ENCODE results near the gene NEUROD2. TPM values are rescaled to one million over a fixed set of nuclear protein-coding genes. Genes with fewer than 3 reads are reported as not detected.
A peak's percentile ranks its signal among the peaks of the same experiment; 100 is the strongest.

Gene NEUROD2
- total RNA-seq, 1 experiment from 2014 or later, result not detected

GRCh38 chr17:39627712-39628516, 20.2 kb upstream of the NEUROD2 start:
- H3K27me3 ChIP-seq, result peaks cover 15% of the 10 kb centered on the region; the same call in 1 of the 2 replicates

DNA sequence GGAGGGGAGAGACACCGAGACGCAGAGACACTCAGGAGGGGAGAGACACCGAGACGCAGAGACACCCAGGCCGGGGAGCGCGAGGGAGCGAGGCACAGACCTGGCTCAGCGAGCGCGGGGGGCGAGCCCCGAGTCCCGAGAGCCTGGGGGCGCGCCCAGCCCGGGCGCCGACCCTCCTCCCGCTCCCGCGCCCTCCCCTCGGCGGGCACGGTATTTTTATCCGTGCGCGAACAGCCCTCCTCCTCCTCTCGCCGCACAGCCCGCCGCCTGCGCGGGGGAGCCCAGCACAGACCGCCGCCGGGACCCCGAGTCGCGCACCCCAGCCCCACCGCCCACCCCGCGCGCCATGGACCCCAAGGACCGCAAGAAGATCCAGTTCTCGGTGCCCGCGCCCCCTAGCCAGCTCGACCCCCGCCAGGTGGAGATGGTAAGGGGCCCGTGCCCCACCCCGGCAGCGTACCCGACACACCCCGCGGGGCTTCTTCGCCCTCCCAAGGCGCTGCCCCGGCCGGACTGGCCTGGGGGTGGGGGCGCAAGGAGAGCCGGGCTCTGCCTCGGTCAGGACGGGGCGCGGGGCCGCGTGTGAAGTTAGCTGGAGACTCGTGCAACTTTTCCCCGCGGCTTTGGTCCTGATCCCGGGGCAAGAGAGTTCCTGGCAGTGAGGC, 19.5 kb upstream of the NEUROD2 start:
- Histone ChIP-seq H3K4me1 (peaks cover 3% of the 10 kb centered on the region; the same call in 1 of the 2 replicates), H3K36me3 (no peaks in the 10 kb centered on the region), H3K9me3 (replicated peaks) (no peaks in the 10 kb centered on the region), H3K27me3 (peaks cover 15% of the 10 kb centered on the region; the same call in 1 of the 2 replicates), H3K27ac (no peak overlapping the region), H3K4me3 (no peak overlapping the region)
- DNase-seq, result no peak

More at GRCh38 chr17:39627712-39628516, 20.2 kb upstream of the NEUROD2 start:
- no peaks in the 10 kb centered on the region for H3K36me3 ChIP-seq
- no peak overlapping the region for H3K27ac ChIP-seq
- no peak for DNase-seq
- H3K4me3 ChIP-seq, result no peak overlapping the region
- H3K4me1 ChIP-seq, result no peaks in the 10 kb centered on the region
- no peaks in the 10 kb centered on the region for H3K9me3 ChIP-seq (replicated peaks)

GRCh38 chr17:39626171-39627046, 18.7 kb upstream of the NEUROD2 start, which contains the start of gene PPP1R1B:
Gene PPP1R1B, plus strand, starts transcription at chr17:39626952. Its CDS starts 441 bp downstream, at chr17:39627393.
- H3K4me3 ChIP-seq, result no peak within 1 kb of the TSS
- peaks cover 13% of the 10 kb centered on the region; the same call in 1 of the 2 replicates for H3K27me3 ChIP-seq
- peaks cover 6% of the 10 kb centered on the region; the same call in 1 of the 2 replicates for H3K4me1 ChIP-seq

DNA sequence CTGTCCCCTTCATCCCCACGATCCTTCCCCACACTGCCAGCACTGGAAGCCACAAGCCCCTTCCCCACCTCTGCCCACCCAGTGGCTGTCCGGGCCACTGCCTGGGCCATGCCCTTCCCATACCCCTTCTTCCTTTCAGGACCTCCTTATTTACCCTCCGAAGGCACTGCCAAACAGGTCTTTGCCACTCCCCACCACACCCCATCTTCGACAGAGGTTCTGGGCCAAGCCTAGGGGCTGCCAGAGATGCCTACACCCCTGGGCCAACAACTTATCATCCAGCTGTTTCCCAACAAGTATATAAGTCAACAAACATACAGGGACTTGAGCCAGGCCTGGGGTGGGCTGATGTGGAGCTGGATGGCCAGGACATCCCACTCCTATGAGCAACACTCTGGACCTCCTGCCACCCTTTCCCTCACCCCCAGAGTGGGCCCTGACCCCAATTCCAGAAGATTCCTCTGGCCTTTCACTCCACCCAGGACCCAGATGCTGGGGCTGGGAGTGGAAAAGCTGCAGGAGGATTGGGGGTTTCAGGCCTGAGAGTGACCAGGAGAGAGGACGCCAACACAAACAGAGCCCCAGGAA, 17.6 kb upstream of the NEUROD2 start:
- Histone ChIP-seq H3K9me3 (replicated peaks) (no peaks in the 10 kb centered on the region), H3K4me1 (peaks cover 9% of the 10 kb centered on the region; the same call in 1 of the 2 replicates), H3K4me3 (no peak overlapping the region), H3K27me3 (peaks cover 13% of the 10 kb centered on the region; the same call in 1 of the 2 replicates), H3K36me3 (no peaks in the 10 kb centered on the region), H3K27ac (no peak overlapping the region)
- no peak for DNase-seq

More at GRCh38 chr17:39626171-39627046, 18.7 kb upstream of the NEUROD2 start, which contains the start of gene PPP1R1B:
- Histone ChIP-seq H3K36me3 (no peaks in the 10 kb centered on the region), H3K9me3 (replicated peaks) (no peaks in the 10 kb centered on the region), H3K27ac (no peak within 1 kb of the TSS)
- no peak for DNase-seq

DNA sequence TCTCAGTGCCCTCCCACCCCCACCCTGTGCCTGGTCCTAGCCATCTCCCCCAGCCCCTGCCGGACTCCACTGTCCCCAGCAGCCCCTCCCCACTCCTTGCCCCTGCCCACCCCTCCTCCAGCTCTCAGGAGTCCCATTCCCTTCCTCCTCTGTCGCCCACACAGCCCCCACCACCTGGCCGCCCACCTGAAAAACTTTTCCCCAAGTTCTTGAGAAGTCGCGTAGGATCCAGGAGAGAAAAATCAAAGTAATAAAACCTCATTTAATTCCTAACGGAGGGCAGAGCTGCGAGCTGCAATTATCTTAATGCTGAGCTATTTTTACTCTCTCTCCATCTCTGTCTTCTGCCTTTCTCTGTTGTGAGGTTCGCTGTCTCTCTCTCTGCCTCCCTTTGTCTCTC, 16.6 kb upstream of the NEUROD2 start:
- no peak for DNase-seq
- Histone ChIP-seq H3K27me3 (peaks cover 16% of the 10 kb centered on the region; the same call in 1 of the 2 replicates), H3K36me3 (no peaks in the 10 kb centered on the region), H3K27ac (no peak overlapping the region), H3K4me3 (no peak overlapping the region), H3K9me3 (replicated peaks) (no peaks in the 10 kb centered on the region), H3K4me1 (peaks cover 9% of the 10 kb centered on the region; the same call in 1 of the 2 replicates)

DNA sequence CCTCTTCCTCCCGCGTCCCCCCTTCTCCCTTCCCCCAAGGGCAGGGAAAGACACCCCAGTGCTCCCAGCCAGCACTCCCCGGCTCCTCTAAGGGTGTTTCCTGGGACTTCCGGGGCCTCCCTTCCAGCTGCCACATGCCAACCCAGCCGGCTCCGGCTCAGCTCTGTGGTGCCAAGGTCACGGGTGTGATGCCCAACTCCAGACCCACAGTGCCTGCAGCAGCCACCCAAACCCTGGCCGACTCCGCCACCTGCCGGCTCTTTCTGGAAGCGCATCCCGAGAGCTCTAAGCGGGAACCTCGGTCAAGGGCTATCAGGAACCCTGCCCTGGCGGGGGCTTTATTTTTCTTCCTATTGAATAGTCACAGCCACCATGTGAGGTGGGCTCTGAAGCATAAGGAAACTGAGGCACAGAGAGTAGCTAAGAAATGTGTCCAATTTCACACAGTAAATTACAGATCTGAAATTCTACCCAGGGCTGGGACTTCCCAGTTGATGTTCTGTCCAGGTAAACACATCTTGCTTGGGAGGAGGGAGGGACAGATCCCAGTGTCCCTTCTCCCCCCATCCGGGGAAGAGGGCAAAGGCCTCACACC, 15.7 kb upstream of the NEUROD2 start:
- H3K4me1 ChIP-seq, result peaks cover 14% of the 10 kb centered on the region; the same call in 1 of the 2 replicates
- DNase-seq, result peak; percentile 71 to 81
- H3K27me3 ChIP-seq, result peaks cover 11% of the 10 kb centered on the region; the same call in 1 of the 2 replicates
- H3K9me3 ChIP-seq (replicated peaks), result no peaks in the 10 kb centered on the region
- no peak overlapping the region for H3K4me3 ChIP-seq
- H3K27ac ChIP-seq, result no peak overlapping the region
- H3K36me3 ChIP-seq, result no peaks in the 10 kb centered on the region

GRCh38 chr17:39622380-39623006, 14.8 kb upstream of the NEUROD2 start:
- Histone ChIP-seq H3K27ac (no peak overlapping the region), H3K9me3 (replicated peaks) (no peaks in the 10 kb centered on the region), H3K27me3 (peaks cover 11% of the 10 kb centered on the region; the same call in 1 of the 2 replicates), H3K36me3 (no peaks in the 10 kb centered on the region), H3K4me1 (peaks cover 14% of the 10 kb centered on the region; the same call in 1 of the 2 replicates), H3K4me3 (no peak overlapping the region)
- DNase-seq, result no peak

GRCh38 chr17:39621523-39622379, 14.0 kb upstream of the NEUROD2 start:
- peaks cover 11% of the 10 kb centered on the region; the same call in 1 of the 2 replicates for H3K27me3 ChIP-seq
- H3K4me3 ChIP-seq, result peak overlapping the region; percentile 15; the same call in 1 of the 2 replicates
- H3K9me3 ChIP-seq (replicated peaks), result no peaks in the 10 kb centered on the region
- peak; percentile 79 to 91 for DNase-seq
- H3K36me3 ChIP-seq, result no peaks in the 10 kb centered on the region
- peaks cover 14% of the 10 kb centered on the region; the same call in 1 of the 2 replicates for H3K4me1 ChIP-seq
- H3K27ac ChIP-seq, result peak overlapping the region; percentile 22; the same call in 1 of the 2 replicates

DNA sequence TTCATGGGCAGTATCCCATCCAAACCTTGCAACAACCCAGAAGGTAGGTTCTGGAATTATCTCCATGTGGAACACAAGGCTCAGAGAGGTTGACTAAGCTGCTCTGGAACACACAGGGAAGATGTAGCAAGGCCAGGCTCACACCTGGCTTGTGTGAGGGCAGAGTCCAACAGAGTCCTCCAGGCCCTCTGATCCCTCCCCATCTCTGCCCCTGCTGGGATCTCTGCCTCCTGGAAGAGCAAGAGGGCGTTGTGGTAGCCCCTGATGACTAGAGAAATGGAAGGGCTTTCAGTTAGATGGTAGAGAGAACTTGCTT, 12.0 kb upstream of the NEUROD2 start:
- Histone ChIP-seq H3K27me3 (peaks cover 5% of the 10 kb centered on the region; the same call in 1 of the 2 replicates), H3K9me3 (replicated peaks) (no peaks in the 10 kb centered on the region), H3K4me3 (no peak overlapping the region), H3K27ac (no peak overlapping the region), H3K36me3 (no peaks in the 10 kb centered on the region), H3K4me1 (peaks cover 14% of the 10 kb centered on the region; the same call in 1 of the 2 replicates)
- no peak for DNase-seq

- H3K27me3 ChIP-seq, result peaks cover 3% of the 10 kb centered on the region; the same call in 1 of the 2 replicates
- peak overlapping the region; percentile 65 for H3K4me3 ChIP-seq
- DNase-seq, result no peak
- no peak overlapping the region for H3K27ac ChIP-seq
- H3K36me3 ChIP-seq, result no peaks in the 10 kb centered on the region
- peaks cover 14% of the 10 kb centered on the region; the same call in 1 of the 2 replicates for H3K4me1 ChIP-seq
- no peaks in the 10 kb centered on the region for H3K9me3 ChIP-seq (replicated peaks)
Measured at GRCh38 chr17:39618956-39619785, 11.5 kb upstream of the NEUROD2 start.

GRCh38 chr17:39618246-39618913, 10.7 kb upstream of the NEUROD2 start:
- peaks cover 14% of the 10 kb centered on the region; the same call in 1 of the 2 replicates for H3K4me1 ChIP-seq
- peak overlapping the region; percentile 65 for H3K4me3 ChIP-seq
- DNase-seq, result peak; percentile 34 to 50
- H3K9me3 ChIP-seq (replicated peaks), result no peaks in the 10 kb centered on the region
- H3K36me3 ChIP-seq, result no peaks in the 10 kb centered on the region
- H3K27ac ChIP-seq, result peak overlapping the region; percentile 25
- H3K27me3 ChIP-seq, result peaks cover 3% of the 10 kb centered on the region; the same call in 1 of the 2 replicates

Measured in SJCRH30 (cell line).